Ishikawa (cell line): ENCODE results near the gene ANKRD12.

ENCODE experiments used
- CEBPB ChIP-seq: IDR thresholded peaks from 2 replicates; pipeline ENCODE4 v1.6.1; 2012
- CREB1 ChIP-seq: IDR thresholded peaks from 2 replicates; pipeline ENCODE4 v1.6.1; 2012; ENCODE audit warnings: low read depth
- EGR1 ChIP-seq: IDR thresholded peaks from 2 replicates; pipeline ENCODE4 v1.6.1; 2012
- EP300 ChIP-seq: IDR thresholded peaks from 2 replicates; pipeline ENCODE4 v1.6.1; 2012; ENCODE audit warnings: borderline replicate concordance
- FOXM1 ChIP-seq: IDR thresholded peaks from 2 replicates; pipeline ENCODE4 v1.6.1; 2012; ENCODE audit warnings: low read depth, borderline replicate concordance
- NFIC ChIP-seq: IDR thresholded peaks from 2 replicates; pipeline ENCODE4 v1.6.1; 2012
- RAD21 ChIP-seq: IDR thresholded peaks from 2 replicates; pipeline ENCODE4 v1.6.1; 2012; ENCODE audit warnings: low read depth
- TAF1 ChIP-seq: IDR thresholded peaks from 2 replicates; pipeline ENCODE4 v1.6.1; 2012; ENCODE audit warnings: low read depth, mild to moderate bottlenecking
- TCF12 ChIP-seq: IDR thresholded peaks from 2 replicates; pipeline ENCODE4 v1.6.1; 2012; ENCODE audit warnings: low read depth
- TEAD4 ChIP-seq: IDR thresholded peaks from 2 replicates; pipeline ENCODE4 v1.6.1; 2012
- USF1 ChIP-seq: IDR thresholded peaks from 2 replicates; pipeline ENCODE4 v1.6.1; 2012
- YY1 ChIP-seq: IDR thresholded peaks from 2 replicates; pipeline ENCODE4 v1.6.1; 2012; ENCODE audit warnings: low read depth
- ZBTB7A ChIP-seq: IDR thresholded peaks from 2 replicates; pipeline ENCODE4 v1.6.1; 2012; ENCODE audit warnings: low read depth
- TF ChIP-seq, protein P1 (sequence below): IDR thresholded peaks from 2 replicates; pipeline ENCODE4 v1.6.1; 2012; ENCODE audit warnings: low read depth, mild to moderate bottlenecking
- TF ChIP-seq, protein P2 (sequence below): IDR thresholded peaks from 2 replicates; pipeline ENCODE4 v1.6.1; 2012

The ANKRD12 gene

DNA sequence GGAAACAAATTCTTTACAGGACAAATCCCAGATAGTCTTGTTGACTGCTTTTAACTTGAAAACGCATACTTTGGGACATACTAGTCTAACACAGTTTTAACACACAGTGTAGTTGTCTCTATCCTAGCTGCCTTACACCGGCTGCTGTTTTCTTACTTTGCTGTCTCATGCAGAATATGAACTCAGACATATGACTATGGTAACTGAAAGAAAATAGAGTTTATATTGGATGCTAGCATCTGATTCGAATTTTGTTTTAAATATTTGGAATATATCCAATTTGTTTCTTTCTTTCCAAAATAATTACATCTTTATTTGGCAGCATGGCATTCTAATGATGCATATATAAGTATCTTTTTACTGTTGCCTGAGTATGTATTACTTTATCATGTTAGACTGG is 69.8 kb downstream of the ANKRD12 start:
- TF ChIP-seq NFIC (no peak), USF1 (no peak), TCF12 (no peak)

DNA sequence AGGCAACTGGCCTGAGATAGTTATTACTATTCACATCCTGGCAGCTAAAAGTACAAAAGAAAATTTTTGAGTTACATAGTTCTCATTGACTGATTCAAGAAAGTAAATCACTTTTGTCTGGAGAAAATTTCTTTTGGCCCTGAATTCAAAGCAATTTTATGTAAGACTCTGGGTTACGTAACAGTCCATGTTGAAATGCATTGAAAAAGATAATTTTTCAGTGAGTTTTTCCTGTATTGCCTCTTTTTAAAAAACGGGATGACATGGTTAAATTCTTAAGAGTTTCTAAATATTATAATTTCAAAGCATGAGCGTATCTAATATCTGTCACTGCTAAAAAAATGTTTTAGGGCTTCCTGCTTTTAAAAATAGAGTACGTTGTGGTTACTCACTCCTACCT is 72.7 kb downstream of the ANKRD12 start:
- TF ChIP-seq CEBPB, result no peak
- TF ChIP-seq TEAD4, result no peak
- no peak for TF ChIP-seq NFIC
- TF ChIP-seq, protein P1, sequence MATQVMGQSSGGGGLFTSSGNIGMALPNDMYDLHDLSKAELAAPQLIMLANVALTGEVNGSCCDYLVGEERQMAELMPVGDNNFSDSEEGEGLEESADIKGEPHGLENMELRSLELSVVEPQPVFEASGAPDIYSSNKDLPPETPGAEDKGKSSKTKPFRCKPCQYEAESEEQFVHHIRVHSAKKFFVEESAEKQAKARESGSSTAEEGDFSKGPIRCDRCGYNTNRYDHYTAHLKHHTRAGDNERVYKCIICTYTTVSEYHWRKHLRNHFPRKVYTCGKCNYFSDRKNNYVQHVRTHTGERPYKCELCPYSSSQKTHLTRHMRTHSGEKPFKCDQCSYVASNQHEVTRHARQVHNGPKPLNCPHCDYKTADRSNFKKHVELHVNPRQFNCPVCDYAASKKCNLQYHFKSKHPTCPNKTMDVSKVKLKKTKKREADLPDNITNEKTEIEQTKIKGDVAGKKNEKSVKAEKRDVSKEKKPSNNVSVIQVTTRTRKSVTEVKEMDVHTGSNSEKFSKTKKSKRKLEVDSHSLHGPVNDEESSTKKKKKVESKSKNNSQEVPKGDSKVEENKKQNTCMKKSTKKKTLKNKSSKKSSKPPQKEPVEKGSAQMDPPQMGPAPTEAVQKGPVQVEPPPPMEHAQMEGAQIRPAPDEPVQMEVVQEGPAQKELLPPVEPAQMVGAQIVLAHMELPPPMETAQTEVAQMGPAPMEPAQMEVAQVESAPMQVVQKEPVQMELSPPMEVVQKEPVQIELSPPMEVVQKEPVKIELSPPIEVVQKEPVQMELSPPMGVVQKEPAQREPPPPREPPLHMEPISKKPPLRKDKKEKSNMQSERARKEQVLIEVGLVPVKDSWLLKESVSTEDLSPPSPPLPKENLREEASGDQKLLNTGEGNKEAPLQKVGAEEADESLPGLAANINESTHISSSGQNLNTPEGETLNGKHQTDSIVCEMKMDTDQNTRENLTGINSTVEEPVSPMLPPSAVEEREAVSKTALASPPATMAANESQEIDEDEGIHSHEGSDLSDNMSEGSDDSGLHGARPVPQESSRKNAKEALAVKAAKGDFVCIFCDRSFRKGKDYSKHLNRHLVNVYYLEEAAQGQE, result no peak
- TF ChIP-seq TCF12, result no peak
- TF ChIP-seq, protein P2, sequence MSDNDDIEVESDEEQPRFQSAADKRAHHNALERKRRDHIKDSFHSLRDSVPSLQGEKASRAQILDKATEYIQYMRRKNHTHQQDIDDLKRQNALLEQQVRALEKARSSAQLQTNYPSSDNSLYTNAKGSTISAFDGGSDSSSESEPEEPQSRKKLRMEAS, result no peak
- no peak for TF ChIP-seq YY1
- no peak for TF ChIP-seq TAF1
- TF ChIP-seq EGR1, result no peak
- no peak for TF ChIP-seq FOXM1
- TF ChIP-seq CREB1, result no peak
- TF ChIP-seq RAD21, result no peak
- TF ChIP-seq ZBTB7A, result no peak
- TF ChIP-seq USF1, result no peak
- no peak for TF ChIP-seq EP300

DNA sequence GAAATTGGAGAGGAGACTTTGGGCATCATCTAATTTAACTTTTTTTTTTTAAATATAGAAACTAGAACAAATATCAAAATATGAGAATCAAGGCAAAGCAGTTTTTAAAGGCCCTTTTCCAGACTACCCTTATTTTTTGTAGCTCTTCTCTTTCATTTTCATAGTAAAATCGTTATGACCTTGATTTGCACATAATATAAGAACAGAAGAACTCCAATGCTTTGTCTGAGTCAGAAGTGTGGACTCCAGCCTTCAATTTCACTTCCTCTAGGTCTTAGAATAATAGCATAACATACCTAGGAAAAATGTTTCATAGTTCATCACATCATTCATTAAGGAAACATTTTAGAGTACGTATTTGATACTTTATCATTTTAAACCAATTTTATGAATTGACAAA is 74.4 kb downstream of the ANKRD12 start:
- TF ChIP-seq EGR1, result no peak
- TF ChIP-seq, protein P2, result no peak
- TF ChIP-seq CREB1, result no peak
- TF ChIP-seq USF1, result no peak
- TF ChIP-seq YY1, result no peak
- TF ChIP-seq FOXM1, result no peak
- TF ChIP-seq ZBTB7A, result no peak
- no peak for TF ChIP-seq CEBPB
- no peak for TF ChIP-seq TCF12
- TF ChIP-seq EP300, result no peak

- TF ChIP-seq EP300 (no peak), CREB1 (no peak), TEAD4 (no peak), RAD21 (no peak), YY1 (no peak), NFIC (no peak), CEBPB (no peak), TCF12 (no peak), EGR1 (no peak), USF1 (no peak), ZBTB7A (no peak)
- TF ChIP-seq, protein P2, result no peak
Observed at GRCh38 chr18:9211955-9212354, 75.4 kb downstream of the ANKRD12 start.

DNA sequence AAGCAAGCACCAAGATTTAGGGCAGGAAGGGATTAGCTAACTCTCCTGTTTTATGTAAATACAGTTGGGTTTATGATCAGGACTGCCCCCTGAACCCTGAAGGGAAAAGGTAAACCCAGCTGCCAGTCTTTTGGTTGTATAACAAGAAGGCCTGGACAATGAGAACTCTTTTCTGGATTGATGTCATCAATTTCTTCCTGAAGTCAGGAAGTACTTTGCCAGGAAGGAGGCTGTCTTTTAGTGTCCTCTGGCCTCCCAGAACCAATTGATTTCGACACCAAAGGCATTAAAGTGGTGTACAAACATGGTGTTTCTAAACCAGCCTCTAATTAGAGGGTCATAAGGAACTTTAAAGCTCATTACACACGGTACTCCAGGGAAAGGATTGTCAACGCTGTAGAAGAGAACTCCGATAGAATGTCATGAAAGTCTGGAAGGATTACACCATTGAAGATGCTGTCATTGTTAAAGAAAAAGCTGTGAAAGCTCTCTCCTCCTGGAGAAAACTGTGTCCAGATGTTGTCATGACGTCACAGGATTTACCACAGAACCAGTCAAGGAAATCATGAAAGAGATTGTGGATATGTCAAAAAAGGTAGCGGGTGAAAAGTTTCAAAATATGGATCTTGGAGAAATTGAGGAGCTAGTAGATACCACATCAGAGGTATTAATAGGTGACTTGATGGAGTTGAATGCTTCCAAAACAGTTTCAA is 78.8 kb downstream of the ANKRD12 start:
- TF ChIP-seq TCF12 (no peak), TAF1 (no peak), RAD21 (no peak), FOXM1 (no peak), CEBPB (no peak), CREB1 (no peak), EP300 (no peak), ZBTB7A (no peak), NFIC (no peak), YY1 (no peak), TEAD4 (no peak), USF1 (no peak), EGR1 (no peak)
- TF ChIP-seq, protein P1, result no peak
- TF ChIP-seq, protein P2, result no peak
